OCI-LY1 (cell line): ENCODE data around the gene CDH4.

Experiments used
- H2AFZ ChIP-seq: fragments of 200-600 bp; sonication (generic), shearing (Covaris generic); 2 replicates; pipeline ENCODE4 v1.6.0; 2014; ENCODE audit warnings: antibody characterized with exemption, mild to moderate bottlenecking, low read length
- H3F3A ChIP-seq: fragments of 200-600 bp; sonication (generic), shearing (Covaris generic); 2 replicates; pipeline ENCODE4 v1.6.0; 2014; ENCODE audit warnings: mild to moderate bottlenecking, antibody characterized with exemption, low read length, moderate library complexity; ENCODE audit not compliant: insufficient read depth
- H3K27ac ChIP-seq: fragments of 200-600 bp; sonication (generic); 2 replicates; pipeline ENCODE4 v1.5.1; 2014; ENCODE audit warnings: low read length, mixed run types, mild to moderate bottlenecking, low read depth; ENCODE audit not compliant: poor library complexity, severe bottlenecking
- H3K27me3 ChIP-seq: fragments of 200-600 bp; sonication (generic); 2 replicates; pipeline ENCODE4 v1.6.0; 2014; ENCODE audit warnings: antibody characterized with exemption, mild to moderate bottlenecking, low read length, moderate library complexity; ENCODE audit not compliant: insufficient read depth
- H3K36me3 ChIP-seq: fragments of 200-600 bp; sonication (generic); 2 replicates; pipeline ENCODE4 v1.6.1; 2014; ENCODE audit warnings: mild to moderate bottlenecking, antibody characterized with exemption, low read length, moderate library complexity, mixed read lengths; ENCODE audit not compliant: insufficient read depth
- H3K4me1 ChIP-seq: fragments of 200-600 bp; sonication (generic); 2 replicates; pipeline ENCODE4 v1.5.1; 2014; ENCODE audit warnings: mild to moderate bottlenecking, low read length, moderate library complexity; ENCODE audit not compliant: insufficient read depth, severe bottlenecking
- H3K4me2 ChIP-seq: fragments of 200-600 bp; sonication (generic), shearing (Covaris generic); 2 replicates; pipeline ENCODE4 v1.6.1; 2014; ENCODE audit warnings: low read length
- H3K4me3 ChIP-seq: fragments of 200-600 bp; sonication (generic); 2 replicates; pipeline ENCODE4 v1.5.1; 2014; ENCODE audit warnings: low read length, low read depth, mild to moderate bottlenecking, mixed read lengths; ENCODE audit not compliant: poor library complexity, severe bottlenecking
- H3K79me2 ChIP-seq: fragments of 200-600 bp; shearing (Covaris generic); 2 replicates; pipeline ENCODE4 v1.6.1; 2016; ENCODE audit warnings: mixed run types, low read length, mixed read lengths; ENCODE audit not compliant: insufficient read depth
- H3K9ac ChIP-seq: fragments of 200-600 bp; sonication (generic), shearing (Covaris generic); 2 replicates; pipeline ENCODE4 v1.6.1; 2014; ENCODE audit warnings: mild to moderate bottlenecking, low read length, mixed read lengths
- H3K9me2 ChIP-seq: fragments of 200-600 bp; sonication (generic), shearing (Covaris generic); 2 replicates; pipeline ENCODE4 v1.6.1; 2014; ENCODE audit warnings: low read depth, mild to moderate bottlenecking, low read length, mixed read lengths
- H3K9me3 ChIP-seq: fragments of 200-600 bp; shearing (Covaris generic); 2 replicates; pipeline ENCODE4 v1.6.1; 2014; ENCODE audit warnings: low read length, mixed read lengths
- H4K20me1 ChIP-seq: fragments of 200-600 bp; sonication (generic), shearing (Covaris generic); 2 replicates; pipeline ENCODE4 v1.6.0; 2016; ENCODE audit warnings: mild to moderate bottlenecking, low read length; ENCODE audit not compliant: insufficient read depth
- EZH2 ChIP-seq: fragments of 200-600 bp; sonication (generic), shearing (Covaris generic); IDR thresholded peaks from 2 replicates; pipeline ENCODE4 v1.8.0; 2017; ENCODE audit warnings: borderline replicate concordance, mixed run types, mild to moderate bottlenecking, antibody characterized with exemption, low read length, moderate library complexity, mixed read lengths
- TF ChIP-seq, protein P1 (sequence below): fragments of 200-600 bp; sonication (generic), shearing (Covaris generic); IDR thresholded peaks from 2 replicates; pipeline ENCODE4 v1.5.1; 2017; ENCODE audit warnings: mild to moderate bottlenecking, antibody characterized with exemption, low read length, moderate library complexity, mixed read lengths

Gene CDH4

GRCh38 chr20:61262514-61262913 lies 10.5 kb downstream of the CDH4 start:
- no peaks in the 10 kb centered on the region for H3K36me3 ChIP-seq
- no peaks in the 10 kb centered on the region for H3F3A ChIP-seq
- no peak overlapping the region for H3K9ac ChIP-seq
- no peaks in the 10 kb centered on the region for H3K4me1 ChIP-seq
- no peak overlapping the region for H3K4me3 ChIP-seq
- H3K79me2 ChIP-seq = no peaks in the 10 kb centered on the region
- H3K27ac ChIP-seq = no peak overlapping the region
- TF ChIP-seq, protein P1, sequence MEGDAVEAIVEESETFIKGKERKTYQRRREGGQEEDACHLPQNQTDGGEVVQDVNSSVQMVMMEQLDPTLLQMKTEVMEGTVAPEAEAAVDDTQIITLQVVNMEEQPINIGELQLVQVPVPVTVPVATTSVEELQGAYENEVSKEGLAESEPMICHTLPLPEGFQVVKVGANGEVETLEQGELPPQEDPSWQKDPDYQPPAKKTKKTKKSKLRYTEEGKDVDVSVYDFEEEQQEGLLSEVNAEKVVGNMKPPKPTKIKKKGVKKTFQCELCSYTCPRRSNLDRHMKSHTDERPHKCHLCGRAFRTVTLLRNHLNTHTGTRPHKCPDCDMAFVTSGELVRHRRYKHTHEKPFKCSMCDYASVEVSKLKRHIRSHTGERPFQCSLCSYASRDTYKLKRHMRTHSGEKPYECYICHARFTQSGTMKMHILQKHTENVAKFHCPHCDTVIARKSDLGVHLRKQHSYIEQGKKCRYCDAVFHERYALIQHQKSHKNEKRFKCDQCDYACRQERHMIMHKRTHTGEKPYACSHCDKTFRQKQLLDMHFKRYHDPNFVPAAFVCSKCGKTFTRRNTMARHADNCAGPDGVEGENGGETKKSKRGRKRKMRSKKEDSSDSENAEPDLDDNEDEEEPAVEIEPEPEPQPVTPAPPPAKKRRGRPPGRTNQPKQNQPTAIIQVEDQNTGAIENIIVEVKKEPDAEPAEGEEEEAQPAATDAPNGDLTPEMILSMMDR = no peak
- no peak for TF ChIP-seq EZH2
- no peak overlapping the region for H3K4me2 ChIP-seq
- no peaks in the 10 kb centered on the region for H3K9me2 ChIP-seq
- no peaks in the 10 kb centered on the region for H3K27me3 ChIP-seq
- no peaks in the 10 kb centered on the region for H3K9me3 ChIP-seq
- H2AFZ ChIP-seq = no peak overlapping the region
- no peaks in the 10 kb centered on the region for H4K20me1 ChIP-seq

DNA sequence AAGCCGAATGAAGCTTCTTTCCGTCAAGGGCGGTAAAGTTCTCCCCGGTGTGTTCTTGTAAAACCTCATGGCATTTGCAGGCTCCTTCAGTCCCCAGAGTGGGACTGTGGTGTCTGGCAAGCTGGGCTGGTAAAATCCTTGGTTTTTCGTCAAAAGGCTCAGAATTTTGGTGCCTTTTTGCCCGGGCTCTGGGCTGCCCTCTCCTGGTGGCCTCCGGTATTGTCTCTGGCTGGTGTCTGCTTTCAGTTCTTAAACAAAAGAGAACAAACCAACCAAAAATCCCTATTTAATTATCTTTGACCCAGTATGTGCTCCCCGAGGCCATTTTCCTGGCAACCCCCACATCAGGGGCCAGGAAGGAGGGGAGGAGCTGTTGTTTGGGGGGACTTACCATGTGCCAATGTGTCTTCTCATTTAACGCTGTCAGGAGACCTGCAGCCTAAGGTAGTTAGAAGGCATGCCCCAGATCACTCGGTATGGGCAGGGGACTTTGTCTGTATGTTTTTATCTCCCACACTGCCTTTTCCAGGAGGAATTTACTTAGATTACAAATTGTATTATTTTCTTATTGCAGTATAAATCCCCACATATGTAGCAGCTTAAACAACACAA lies 11.1 kb downstream of the CDH4 start:
- Histone ChIP-seq H3K27me3 (no peaks in the 10 kb centered on the region), H2AFZ (no peak overlapping the region), H4K20me1 (no peaks in the 10 kb centered on the region), H3K27ac (no peak overlapping the region), H3K36me3 (no peaks in the 10 kb centered on the region), H3K9ac (no peak overlapping the region), H3F3A (no peaks in the 10 kb centered on the region), H3K4me3 (no peak overlapping the region), H3K4me2 (no peak overlapping the region), H3K4me1 (no peaks in the 10 kb centered on the region), H3K9me2 (no peaks in the 10 kb centered on the region), H3K79me2 (no peaks in the 10 kb centered on the region), H3K9me3 (no peaks in the 10 kb centered on the region)
- no peak for TF ChIP-seq EZH2
- TF ChIP-seq, protein P1 = peak; percentile 89

- no peaks in the 10 kb centered on the region for H3K4me1 ChIP-seq
- no peaks in the 10 kb centered on the region for H3K27me3 ChIP-seq
- H2AFZ ChIP-seq = no peak overlapping the region
- H3K9me2 ChIP-seq = no peaks in the 10 kb centered on the region
- no peaks in the 10 kb centered on the region for H3F3A ChIP-seq
- TF ChIP-seq, protein P1 = no peak
- TF ChIP-seq EZH2 = no peak
- H3K36me3 ChIP-seq = no peaks in the 10 kb centered on the region
- no peaks in the 10 kb centered on the region for H4K20me1 ChIP-seq
- H3K27ac ChIP-seq = no peak overlapping the region
- no peak overlapping the region for H3K4me2 ChIP-seq
- H3K4me3 ChIP-seq = no peak overlapping the region
- H3K9ac ChIP-seq = no peak overlapping the region
- no peaks in the 10 kb centered on the region for H3K79me2 ChIP-seq
- H3K9me3 ChIP-seq = no peaks in the 10 kb centered on the region
Measured at GRCh38 chr20:61263938-61264337, 11.9 kb downstream of the CDH4 start.
